ENCODE data around the gene TNFRSF1B. TPM values are rescaled to one million over a fixed set of nuclear protein-coding genes. Genes with fewer than 3 reads are reported as not detected.

The TNFRSF1B gene
- total RNA-seq, 3 donors from 2014 or later = 25.0 to 48.8 (median 35.1) TPM

DNA sequence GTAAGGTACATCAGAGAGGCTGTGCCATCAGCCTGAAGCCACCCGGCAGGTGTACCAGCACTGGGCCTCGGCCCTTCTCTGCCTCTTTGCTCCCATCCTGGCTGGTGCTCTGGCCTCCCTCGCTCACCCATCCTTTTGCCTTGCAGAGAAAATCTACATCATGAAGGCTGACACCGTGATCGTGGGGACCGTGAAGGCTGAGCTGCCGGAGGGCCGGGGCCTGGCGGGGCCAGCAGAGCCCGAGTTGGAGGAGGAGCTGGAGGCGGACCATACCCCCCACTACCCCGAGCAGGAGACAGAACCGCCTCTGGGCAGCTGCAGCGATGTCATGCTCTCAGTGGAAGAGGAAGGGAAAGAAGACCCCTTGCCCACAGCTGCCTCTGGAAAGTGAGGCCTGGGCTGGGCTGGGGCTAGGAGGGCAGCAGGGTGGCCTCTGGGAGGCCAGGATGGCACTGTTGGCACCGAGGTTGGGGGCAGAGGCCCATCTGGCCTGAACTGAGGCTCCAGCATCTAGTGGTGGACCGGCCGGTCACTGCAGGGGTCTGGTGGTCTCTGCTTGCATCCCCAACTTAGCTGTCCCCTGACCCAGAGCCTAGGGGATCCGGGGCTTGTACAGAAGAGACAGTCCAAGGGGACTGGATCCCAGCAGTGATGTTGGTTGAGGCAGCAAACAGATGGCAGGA, 24.5 kb upstream of the TNFRSF1B start:
- peak overlapping the region; percentile 84 to 87 for H3K27ac ChIP-seq
- no peak for DNase-seq (ENCODE audit: low spot score in 2 of 2)
- TF ChIP-seq, protein P1, sequence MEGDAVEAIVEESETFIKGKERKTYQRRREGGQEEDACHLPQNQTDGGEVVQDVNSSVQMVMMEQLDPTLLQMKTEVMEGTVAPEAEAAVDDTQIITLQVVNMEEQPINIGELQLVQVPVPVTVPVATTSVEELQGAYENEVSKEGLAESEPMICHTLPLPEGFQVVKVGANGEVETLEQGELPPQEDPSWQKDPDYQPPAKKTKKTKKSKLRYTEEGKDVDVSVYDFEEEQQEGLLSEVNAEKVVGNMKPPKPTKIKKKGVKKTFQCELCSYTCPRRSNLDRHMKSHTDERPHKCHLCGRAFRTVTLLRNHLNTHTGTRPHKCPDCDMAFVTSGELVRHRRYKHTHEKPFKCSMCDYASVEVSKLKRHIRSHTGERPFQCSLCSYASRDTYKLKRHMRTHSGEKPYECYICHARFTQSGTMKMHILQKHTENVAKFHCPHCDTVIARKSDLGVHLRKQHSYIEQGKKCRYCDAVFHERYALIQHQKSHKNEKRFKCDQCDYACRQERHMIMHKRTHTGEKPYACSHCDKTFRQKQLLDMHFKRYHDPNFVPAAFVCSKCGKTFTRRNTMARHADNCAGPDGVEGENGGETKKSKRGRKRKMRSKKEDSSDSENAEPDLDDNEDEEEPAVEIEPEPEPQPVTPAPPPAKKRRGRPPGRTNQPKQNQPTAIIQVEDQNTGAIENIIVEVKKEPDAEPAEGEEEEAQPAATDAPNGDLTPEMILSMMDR (IDR thresholded peaks at IDR 0.05) = no peak
- TF ChIP-seq POLR2AphosphoS5 (IDR thresholded peaks at IDR 0.05) = no peak
- TF ChIP-seq POLR2A (IDR thresholded peaks at IDR 0.05) = no peak
- H3K4me3 ChIP-seq = no peak overlapping the region
- intact Hi-C loops (cut with DNase I; ENCODE audit: low total_unique reads) = no loop called here
- no peaks in the 10 kb centered on the region for H3K36me3 ChIP-seq
- H3K27me3 ChIP-seq = no peaks in the 10 kb centered on the region
- peaks cover 6 to 8% of the 10 kb centered on the region in 2 donors for H3K4me1 ChIP-seq
- H3K9me3 ChIP-seq = no peaks in the 10 kb centered on the region

DNA sequence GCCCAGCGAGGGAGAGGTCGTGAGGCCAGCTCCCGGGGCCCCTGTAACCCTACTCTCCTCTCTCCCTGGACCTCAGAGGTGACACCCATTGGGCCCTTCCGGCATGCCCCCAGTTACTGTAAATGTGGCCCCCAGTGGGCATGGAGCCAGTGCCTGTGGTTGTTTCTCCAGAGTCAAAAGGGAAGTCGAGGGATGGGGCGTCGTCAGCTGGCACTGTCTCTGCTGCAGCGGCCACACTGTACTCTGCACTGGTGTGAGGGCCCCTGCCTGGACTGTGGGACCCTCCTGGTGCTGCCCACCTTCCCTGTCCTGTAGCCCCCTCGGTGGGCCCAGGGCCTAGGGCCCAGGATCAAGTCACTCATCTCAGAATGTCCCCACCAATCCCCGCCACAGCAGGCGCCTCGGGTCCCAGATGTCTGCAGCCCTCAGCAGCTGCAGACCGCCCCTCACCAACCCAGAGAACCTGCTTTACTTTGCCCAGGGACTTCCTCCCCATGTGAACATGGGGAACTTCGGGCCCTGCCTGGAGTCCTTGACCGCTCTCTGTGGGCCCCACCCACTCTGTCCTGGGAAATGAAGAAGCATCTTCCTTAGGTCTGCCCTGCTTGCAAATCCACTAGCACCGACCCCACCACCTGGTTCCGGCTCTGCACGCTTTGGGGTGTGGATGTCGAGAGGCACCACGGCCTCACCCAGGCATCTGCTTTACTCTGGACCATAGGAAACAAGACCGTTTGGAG, 23.7 kb upstream of the TNFRSF1B start:
- H3K27ac ChIP-seq = peak overlapping the region; percentile 84 to 87
- no peaks in the 10 kb centered on the region for H3K9me3 ChIP-seq
- TF ChIP-seq POLR2A (IDR thresholded peaks at IDR 0.05) (no peak), POLR2AphosphoS5 (IDR thresholded peaks at IDR 0.05) (no peak)
- TF ChIP-seq, protein P1 (IDR thresholded peaks at IDR 0.05) = no peak
- H3K4me1 ChIP-seq = peaks cover 6 to 8% of the 10 kb centered on the region in 2 donors
- no peak for DNase-seq (ENCODE audit: low spot score in 2 of 2)
- intact Hi-C loops (cut with DNase I; ENCODE audit: low total_unique reads) = no loop called here
- H3K4me3 ChIP-seq = no peak overlapping the region
- no peaks in the 10 kb centered on the region for H3K36me3 ChIP-seq
- no peaks in the 10 kb centered on the region for H3K27me3 ChIP-seq

DNA sequence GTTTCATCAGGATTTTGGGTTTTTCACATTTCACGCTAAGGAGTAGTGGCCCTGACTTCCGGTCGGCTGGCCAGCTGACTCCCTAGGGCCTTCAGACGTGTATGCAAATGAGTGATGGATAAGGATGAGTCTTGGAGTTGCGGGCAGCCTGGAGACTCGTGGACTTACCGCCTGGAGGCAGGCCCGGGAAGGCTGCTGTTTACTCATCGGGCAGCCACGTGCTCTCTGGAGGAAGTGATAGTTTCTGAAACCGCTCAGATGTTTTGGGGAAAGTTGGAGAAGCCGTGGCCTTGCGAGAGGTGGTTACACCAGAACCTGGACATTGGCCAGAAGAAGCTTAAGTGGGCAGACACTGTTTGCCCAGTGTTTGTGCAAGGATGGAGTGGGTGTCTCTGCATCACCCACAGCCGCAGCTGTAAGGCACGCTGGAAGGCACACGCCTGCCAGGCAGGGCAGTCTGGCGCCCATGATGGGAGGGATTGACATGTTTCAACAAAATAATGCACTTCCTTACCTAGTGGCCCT, 23.1 kb upstream of the TNFRSF1B start:
- no peak overlapping the region for H3K4me3 ChIP-seq
- no peaks in the 10 kb centered on the region for H3K36me3 ChIP-seq
- peak in 1 of 2 donors; percentile 73 for DNase-seq (ENCODE audit: low spot score in 2 of 2)
- no peaks in the 10 kb centered on the region for H3K27me3 ChIP-seq
- peak overlapping the region; percentile 84 to 87 for H3K27ac ChIP-seq
- H3K9me3 ChIP-seq = no peaks in the 10 kb centered on the region
- TF ChIP-seq POLR2A (IDR thresholded peaks at IDR 0.05) (no peak), POLR2AphosphoS5 (IDR thresholded peaks at IDR 0.05) (peak; percentile 39 to 93 (median 52))
- TF ChIP-seq, protein P1 (IDR thresholded peaks at IDR 0.05) = no peak
- H3K4me1 ChIP-seq = peaks cover 6 to 8% of the 10 kb centered on the region in 2 donors
- intact Hi-C loops (cut with DNase I; ENCODE audit: low total_unique reads) = no loop called here

DNA sequence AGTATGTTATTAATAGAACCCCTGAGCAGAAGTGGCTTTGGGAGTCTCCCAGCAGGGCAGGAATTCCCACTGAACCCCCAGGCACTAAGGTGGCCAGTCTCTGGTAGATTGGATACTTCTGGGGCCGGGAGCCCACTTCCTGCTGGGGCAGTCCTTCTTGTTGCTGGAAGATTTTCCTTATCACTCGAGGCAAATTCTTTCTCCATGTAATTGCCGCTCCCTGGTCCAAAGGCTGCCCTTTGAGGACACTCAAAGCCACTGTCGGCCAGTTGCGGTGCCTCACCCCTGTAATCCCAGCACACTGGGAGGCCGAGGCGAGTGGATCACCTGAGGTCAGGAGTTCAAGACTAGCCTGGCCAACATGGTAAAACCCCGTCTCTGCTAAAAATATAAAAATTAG, 22.6 kb upstream of the TNFRSF1B start:
- DNase-seq (ENCODE audit: low spot score in 2 of 2) = no peak

More for the DNA sequence above, 22.6 kb upstream of the TNFRSF1B start:
- peaks cover 6 to 8% of the 10 kb centered on the region in 2 donors for H3K4me1 ChIP-seq
- H3K9me3 ChIP-seq = no peaks in the 10 kb centered on the region
- no peaks in the 10 kb centered on the region for H3K36me3 ChIP-seq
- TF ChIP-seq POLR2AphosphoS5 (IDR thresholded peaks at IDR 0.05) (no peak), POLR2A (IDR thresholded peaks at IDR 0.05) (no peak)
- TF ChIP-seq, protein P1 (IDR thresholded peaks at IDR 0.05) = no peak
- no peaks in the 10 kb centered on the region for H3K27me3 ChIP-seq
- H3K27ac ChIP-seq = peak overlapping the region; percentile 84 to 87
- no peak overlapping the region for H3K4me3 ChIP-seq
- intact Hi-C loops (cut with DNase I; ENCODE audit: low total_unique reads) = no loop called here
